ENCODE measurements around the gene ARHGAP21. TPM values are rescaled to one million over a fixed set of nuclear protein-coding genes. Genes with fewer than 3 reads are reported as not detected.

The ARHGAP21 gene
- total and polyA plus RNA-seq, 9 of the 15 experiments (the other 6 are each of a cell fraction or from before 2014, with no cell fraction given), result 13.6 to 145 (median 60.8) TPM

DNA sequence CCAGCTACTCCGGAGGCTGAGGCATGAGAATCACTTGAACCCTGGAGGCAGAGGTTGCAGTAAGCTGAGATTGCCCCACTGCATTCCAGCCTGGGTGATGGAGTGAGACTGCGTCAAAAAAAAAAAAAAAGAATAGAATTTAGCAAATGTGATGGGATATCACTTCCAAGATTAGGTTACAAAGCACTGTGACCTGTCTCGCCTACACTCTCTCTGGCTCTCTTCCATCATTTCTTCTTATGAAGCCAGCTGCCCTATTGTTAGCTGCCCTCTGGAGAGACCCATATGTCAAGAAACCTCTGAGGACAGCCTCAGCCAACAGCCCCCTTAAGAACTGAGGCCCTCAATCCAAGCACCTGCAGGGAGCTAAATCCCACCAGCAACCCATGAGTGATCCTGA, 28.2 kb downstream of the ARHGAP21 start (continued):
- TF ChIP-seq ZBTB7A (IDR thresholded peaks at IDR 0.05; ENCODE audit: borderline replicate concordance, control insufficient read depth, low read depth, low read length) (no peak), WHSC1 (IDR thresholded peaks at IDR 0.05; ENCODE audit: low read length) (no peak), KLF10 (CRISPR knock-in tag; IDR thresholded peaks at IDR 0.05) (no peak), PTBP1 (IDR thresholded peaks at IDR 0.05; ENCODE audit: low read depth, low read length) (no peak), ESRRA (IDR thresholded peaks at IDR 0.05; ENCODE audit: borderline replicate concordance, low read depth) (no peak), U2AF2 (optimal IDR thresholded peaks at IDR 0.05; ENCODE audit: low read depth, low read length) (no peak)

DNA sequence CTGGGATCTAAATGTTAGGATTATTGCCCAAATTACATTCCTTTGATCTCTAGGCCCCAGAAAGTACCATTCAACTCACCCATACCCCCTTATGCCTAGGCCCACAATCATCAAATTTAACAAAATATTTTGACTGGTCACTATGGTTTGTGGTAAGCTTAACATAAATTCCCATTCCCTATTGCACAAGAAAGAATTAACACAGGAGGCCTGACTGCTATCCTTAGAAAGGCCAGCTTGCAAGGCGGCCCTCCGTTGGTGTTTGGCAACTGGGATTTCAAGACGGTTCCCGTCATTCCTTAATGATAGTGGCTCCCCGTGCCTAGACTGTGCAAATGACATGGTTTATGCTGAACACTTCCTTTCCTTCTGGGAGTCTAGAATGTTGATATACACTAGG, 29.6 kb downstream of the ARHGAP21 start:
- Histone ChIP-seq H3K4me3 (no peak overlapping the region), H4K20me1 (replicated peaks; ENCODE audit: control insufficient read depth, insufficient read depth, low read length) (no peaks in the 10 kb centered on the region), H3K36me3 (ENCODE audit: control insufficient read depth, insufficient read depth, low read length) (peaks cover 11% of the 10 kb centered on the region; the same call in 2 of the 3 replicates), H3K27ac (ENCODE audit: extremely low read depth, low read depth, low read length) (no peak overlapping the region), H3K4me2 (ENCODE audit: insufficient read depth, low read length) (no peak overlapping the region), H3K79me2 (ENCODE audit: control insufficient read depth, insufficient read depth, low read length) (peaks cover 87% of the 10 kb centered on the region), H3K9ac (ENCODE audit: insufficient read depth in 1 of 2, low read depth in 2 of 2, low read length in 2 of 2) (no peak overlapping the region), H3K9me3 (replicated peaks; ENCODE audit: control insufficient read depth, insufficient read depth, low read depth, low read length) (no peaks in the 10 kb centered on the region), H3K9me1 (ENCODE audit: control insufficient read depth, insufficient read depth, low read length) (no peaks in the 10 kb centered on the region), H3K4me1 (replicated peaks in 1 of 2; ENCODE audit: control insufficient read depth in 2 of 2, insufficient read depth in 2 of 2, low read length in 2 of 2) (no peaks in the 10 kb centered on the region; a peak in 1 of 5 replicates), H2AFZ (ENCODE audit: low read depth, low read length) (no peak overlapping the region), H3K27me3 (ENCODE audit: control insufficient read depth in 2 of 2, insufficient read depth in 2 of 2, low read length in 2 of 2) (no peaks in the 10 kb centered on the region)
- no peak for ATAC-seq
- WGBS (ENCODE audit: insufficient coverage, low coverage, missing lambda C conversion rate), result 92% methylated on average over 5 of the region's 5 CpGs
- intact Hi-C loops (cut with micrococcal nuclease) (no loop called here), in situ Hi-C loops (cut with MboI) (no loop called here)
- FAIRE-seq, result no peak
- CTCF ChIA-PET (ENCODE audit: low intra/inter-chr PET ratio), result no interaction called here
- no TSS peak for BruUV-seq (replicated peaks)
- no peak for DNase-seq (ENCODE audit: extremely low read depth in 1 of 4, low spot score in 3 of 4)
- POLR2A ChIA-PET, result interaction anchor here (0.7 to 2.4 kb wide), 3 partner anchors 11 to 50 kb away, joined by 3 to 8 read pairs (median 3); no protein-coding TSS in a partner anchor
- TF ChIP-seq BRCA1 (IDR thresholded peaks at IDR 0.05), result no peak
- no peak for TF ChIP-seq BRCA1 (CRISPR knock-in tag; IDR thresholded peaks at IDR 0.05)
- TF ChIP-seq RBBP5 (IDR thresholded peaks at IDR 0.05; ENCODE audit: borderline replicate concordance, insufficient read depth, low read length, poor library complexity, severe bottlenecking), result no peak
- no peak for TF ChIP-seq ZSCAN29 (IDR thresholded peaks at IDR 0.05)
- TF ChIP-seq, protein P1, sequence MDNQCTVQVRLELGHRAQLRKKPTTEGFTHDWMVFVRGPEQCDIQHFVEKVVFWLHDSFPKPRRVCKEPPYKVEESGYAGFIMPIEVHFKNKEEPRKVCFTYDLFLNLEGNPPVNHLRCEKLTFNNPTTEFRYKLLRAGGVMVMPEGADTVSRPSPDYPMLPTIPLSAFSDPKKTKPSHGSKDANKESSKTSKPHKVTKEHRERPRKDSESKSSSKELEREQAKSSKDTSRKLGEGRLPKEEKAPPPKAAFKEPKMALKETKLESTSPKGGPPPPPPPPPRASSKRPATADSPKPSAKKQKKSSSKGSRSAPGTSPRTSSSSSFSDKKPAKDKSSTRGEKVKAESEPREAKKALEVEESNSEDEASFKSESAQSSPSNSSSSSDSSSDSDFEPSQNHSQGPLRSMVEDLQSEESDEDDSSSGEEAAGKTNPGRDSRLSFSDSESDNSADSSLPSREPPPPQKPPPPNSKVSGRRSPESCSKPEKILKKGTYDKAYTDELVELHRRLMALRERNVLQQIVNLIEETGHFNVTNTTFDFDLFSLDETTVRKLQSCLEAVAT (IDR thresholded peaks at IDR 0.05), result no peak
- TF ChIP-seq, protein P2, sequence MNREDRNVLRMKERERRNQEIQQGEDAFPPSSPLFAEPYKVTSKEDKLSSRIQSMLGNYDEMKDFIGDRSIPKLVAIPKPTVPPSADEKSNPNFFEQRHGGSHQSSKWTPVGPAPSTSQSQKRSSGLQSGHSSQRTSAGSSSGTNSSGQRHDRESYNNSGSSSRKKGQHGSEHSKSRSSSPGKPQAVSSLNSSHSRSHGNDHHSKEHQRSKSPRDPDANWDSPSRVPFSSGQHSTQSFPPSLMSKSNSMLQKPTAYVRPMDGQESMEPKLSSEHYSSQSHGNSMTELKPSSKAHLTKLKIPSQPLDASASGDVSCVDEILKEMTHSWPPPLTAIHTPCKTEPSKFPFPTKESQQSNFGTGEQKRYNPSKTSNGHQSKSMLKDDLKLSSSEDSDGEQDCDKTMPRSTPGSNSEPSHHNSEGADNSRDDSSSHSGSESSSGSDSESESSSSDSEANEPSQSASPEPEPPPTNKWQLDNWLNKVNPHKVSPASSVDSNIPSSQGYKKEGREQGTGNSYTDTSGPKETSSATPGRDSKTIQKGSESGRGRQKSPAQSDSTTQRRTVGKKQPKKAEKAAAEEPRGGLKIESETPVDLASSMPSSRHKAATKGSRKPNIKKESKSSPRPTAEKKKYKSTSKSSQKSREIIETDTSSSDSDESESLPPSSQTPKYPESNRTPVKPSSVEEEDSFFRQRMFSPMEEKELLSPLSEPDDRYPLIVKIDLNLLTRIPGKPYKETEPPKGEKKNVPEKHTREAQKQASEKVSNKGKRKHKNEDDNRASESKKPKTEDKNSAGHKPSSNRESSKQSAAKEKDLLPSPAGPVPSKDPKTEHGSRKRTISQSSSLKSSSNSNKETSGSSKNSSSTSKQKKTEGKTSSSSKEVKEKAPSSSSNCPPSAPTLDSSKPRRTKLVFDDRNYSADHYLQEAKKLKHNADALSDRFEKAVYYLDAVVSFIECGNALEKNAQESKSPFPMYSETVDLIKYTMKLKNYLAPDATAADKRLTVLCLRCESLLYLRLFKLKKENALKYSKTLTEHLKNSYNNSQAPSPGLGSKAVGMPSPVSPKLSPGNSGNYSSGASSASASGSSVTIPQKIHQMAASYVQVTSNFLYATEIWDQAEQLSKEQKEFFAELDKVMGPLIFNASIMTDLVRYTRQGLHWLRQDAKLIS (CRISPR knock-in tag; IDR thresholded peaks at IDR 0.05), result no peak
- no peak for TF ChIP-seq ATF7 (IDR thresholded peaks at IDR 0.05)
- TF ChIP-seq KAT7 (CRISPR knock-in tag; IDR thresholded peaks at IDR 0.05; ENCODE audit: borderline replicate concordance), result no peak
- TF ChIP-seq, protein P3, sequence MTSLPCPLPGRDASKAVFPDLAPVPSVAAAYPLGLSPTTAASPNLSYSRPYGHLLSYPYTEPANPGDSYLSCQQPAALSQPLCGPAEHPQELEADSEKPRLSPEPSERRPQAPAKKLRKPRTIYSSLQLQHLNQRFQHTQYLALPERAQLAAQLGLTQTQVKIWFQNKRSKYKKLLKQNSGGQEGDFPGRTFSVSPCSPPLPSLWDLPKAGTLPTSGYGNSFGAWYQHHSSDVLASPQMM (CRISPR knock-in tag; IDR thresholded peaks at IDR 0.05), result no peak
- TF ChIP-seq TBL1XR1 (IDR thresholded peaks at IDR 0.05; ENCODE audit: low read length in 2 of 2), result no peak
- no peak for TF ChIP-seq ZNF174 (CRISPR knock-in tag; IDR thresholded peaks at IDR 0.05)
- TF ChIP-seq ZNF143 (CRISPR knock-in tag; IDR thresholded peaks at IDR 0.05), result no peak
- no peak for TF ChIP-seq SMARCB1 (IDR thresholded peaks at IDR 0.05; ENCODE audit: insufficient read length, low read depth)
